ENCODE measurements around the gene MMP27. TPM values are rescaled to one million over a fixed set of nuclear protein-coding genes. Genes with fewer than 3 reads are reported as not detected.

Gene MMP27
- total RNA-seq (2021) (not detected in 3 replicates), Bru-seq, nascent RNA (not detected)
- long read RNA-seq, experiment 1: 0 reads
- long read RNA-seq, experiment 2: 0 reads
- long read RNA-seq, experiment 3: 0 reads

GRCh38 chr11:102705626-102706025 is at the start of gene MMP27:
Gene MMP27, minus strand, starts transcription at chr11:102705769. Its CDS starts 55 bp downstream, at chr11:102705714.
- ATAC-seq: no peak
- no peak within 1 kb of the TSS for H3K4me3 Mint-ChIP-seq
- H3K4me1 Mint-ChIP-seq: no peaks in the 10 kb centered on the region
- H3K27ac Mint-ChIP-seq: no peak within 1 kb of the TSS; the same call in 1 of the 2 replicates
- no peaks in the 10 kb centered on the region for H3K36me3 Mint-ChIP-seq
- CTCF ChIA-PET: interaction anchor here (0.6 kb wide), 1 partner anchor 315 kb away, joined by 3 read pairs; no protein-coding TSS in a partner anchor
- POLR2A ChIA-PET: no interaction called here
- TF ChIP-seq ZNF232 (CRISPR knock-in tag; IDR thresholded peaks at IDR 0.05): no peak
- no peak for TF ChIP-seq CTCF (IDR thresholded peaks at IDR 0.05)
- no peak for TF ChIP-seq EMX1 (CRISPR knock-in tag; IDR thresholded peaks at IDR 0.05)
- TF ChIP-seq GTF2I (CRISPR knock-in tag; conservative IDR thresholded peaks at IDR 0.05): no peak
- TF ChIP-seq USF2 (CRISPR knock-in tag; IDR thresholded peaks at IDR 0.05): no peak
- TF ChIP-seq SMAD3 (CRISPR knock-in tag; IDR thresholded peaks at IDR 0.05; ENCODE audit: borderline replicate concordance): no peak
- no peak for DNase-seq (ENCODE audit: low spot score)
- H3K27me3 Mint-ChIP-seq (ENCODE audit: low read depth): no peaks in the 10 kb centered on the region
- no peaks in the 10 kb centered on the region for H3K9me3 Mint-ChIP-seq

GRCh38 chr11:102753267-102753666 is 47.7 kb upstream of the MMP27 start:
- no peak for DNase-seq (ENCODE audit: low spot score)
- no peak overlapping the region for H3K4me3 Mint-ChIP-seq
- no peak for ATAC-seq
- H3K27ac Mint-ChIP-seq: no peak overlapping the region; the same call in 1 of the 2 replicates
- no peaks in the 10 kb centered on the region; the same call in 1 of the 2 replicates for H3K27me3 Mint-ChIP-seq (ENCODE audit: low read depth)
- H3K36me3 Mint-ChIP-seq: peaks cover 5% of the 10 kb centered on the region; the same call in 1 of the 2 replicates
- ChIA-PET POLR2A (no interaction called here), CTCF (interaction anchor here (1.3 kb wide), 1 partner anchor 27 kb away, joined by 3 read pairs; the partner anchor contains the start of gene MMP10)
- peaks cover 31% of the 10 kb centered on the region for H3K4me1 Mint-ChIP-seq
- H3K9me3 Mint-ChIP-seq: peaks cover 7% of the 10 kb centered on the region
- TF ChIP-seq PRDM15 (CRISPR knock-in tag; IDR thresholded peaks at IDR 0.05) (no peak), USF2 (CRISPR knock-in tag; IDR thresholded peaks at IDR 0.05) (no peak), NR1H2 (CRISPR knock-in tag; IDR thresholded peaks at IDR 0.05) (no peak), MXD4 (CRISPR knock-in tag; IDR thresholded peaks at IDR 0.05; ENCODE audit: borderline replicate concordance) (no peak), MYBL2 (CRISPR knock-in tag; IDR thresholded peaks at IDR 0.05) (no peak)

GRCh38 chr11:102751673-102752072 is 46.1 kb upstream of the MMP27 start:
- CTCF ChIA-PET: interaction anchor here (1.3 kb wide), 1 partner anchor 29 kb away, joined by 3 read pairs; the partner anchor contains the start of gene MMP10
- ATAC-seq: peak; percentile 85
- Mint-ChIP-seq H3K9me3 (peaks cover 15% of the 10 kb centered on the region), H3K27me3 (ENCODE audit: low read depth) (no peaks in the 10 kb centered on the region; the same call in 1 of the 2 replicates), H3K4me1 (peaks cover 42% of the 10 kb centered on the region), H3K27ac (0 out of 2 replicates have a peak overlapping the region, but pooled peaks have one; percentile 30), H3K36me3 (peaks cover 7% of the 10 kb centered on the region), H3K4me3 (no peak overlapping the region)
- TF ChIP-seq EMX1 (CRISPR knock-in tag; IDR thresholded peaks at IDR 0.05): 0 out of 2 replicates have a peak, but pooled peaks have one; percentile 36
- TF ChIP-seq IRF2 (CRISPR knock-in tag; IDR thresholded peaks at IDR 0.05; ENCODE audit: borderline replicate concordance, low read depth): no peak
- DNase-seq (ENCODE audit: low spot score): no peak
- POLR2A ChIA-PET: no interaction called here
